GM12801 (cell line): ENCODE results near the gene SCGB1C1.

ENCODE experiments used
- TF ChIP-seq, protein P1 (sequence below): IDR thresholded peaks from one replicate; pipeline ENCODE4 v1.5.1; 2011; ENCODE audit warnings: control low read depth; ENCODE audit not compliant: insufficient read length; ENCODE audit errors: extremely low read depth

The SCGB1C1 gene

GRCh38 chr11:223026-223789, 30.3 kb downstream of the SCGB1C1 start:
- TF ChIP-seq, protein P1, sequence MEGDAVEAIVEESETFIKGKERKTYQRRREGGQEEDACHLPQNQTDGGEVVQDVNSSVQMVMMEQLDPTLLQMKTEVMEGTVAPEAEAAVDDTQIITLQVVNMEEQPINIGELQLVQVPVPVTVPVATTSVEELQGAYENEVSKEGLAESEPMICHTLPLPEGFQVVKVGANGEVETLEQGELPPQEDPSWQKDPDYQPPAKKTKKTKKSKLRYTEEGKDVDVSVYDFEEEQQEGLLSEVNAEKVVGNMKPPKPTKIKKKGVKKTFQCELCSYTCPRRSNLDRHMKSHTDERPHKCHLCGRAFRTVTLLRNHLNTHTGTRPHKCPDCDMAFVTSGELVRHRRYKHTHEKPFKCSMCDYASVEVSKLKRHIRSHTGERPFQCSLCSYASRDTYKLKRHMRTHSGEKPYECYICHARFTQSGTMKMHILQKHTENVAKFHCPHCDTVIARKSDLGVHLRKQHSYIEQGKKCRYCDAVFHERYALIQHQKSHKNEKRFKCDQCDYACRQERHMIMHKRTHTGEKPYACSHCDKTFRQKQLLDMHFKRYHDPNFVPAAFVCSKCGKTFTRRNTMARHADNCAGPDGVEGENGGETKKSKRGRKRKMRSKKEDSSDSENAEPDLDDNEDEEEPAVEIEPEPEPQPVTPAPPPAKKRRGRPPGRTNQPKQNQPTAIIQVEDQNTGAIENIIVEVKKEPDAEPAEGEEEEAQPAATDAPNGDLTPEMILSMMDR = no peak

- TF ChIP-seq, protein P1 = no peak
Measured at GRCh38 chr11:223884-224283, 31.0 kb downstream of the SCGB1C1 start.

DNA sequence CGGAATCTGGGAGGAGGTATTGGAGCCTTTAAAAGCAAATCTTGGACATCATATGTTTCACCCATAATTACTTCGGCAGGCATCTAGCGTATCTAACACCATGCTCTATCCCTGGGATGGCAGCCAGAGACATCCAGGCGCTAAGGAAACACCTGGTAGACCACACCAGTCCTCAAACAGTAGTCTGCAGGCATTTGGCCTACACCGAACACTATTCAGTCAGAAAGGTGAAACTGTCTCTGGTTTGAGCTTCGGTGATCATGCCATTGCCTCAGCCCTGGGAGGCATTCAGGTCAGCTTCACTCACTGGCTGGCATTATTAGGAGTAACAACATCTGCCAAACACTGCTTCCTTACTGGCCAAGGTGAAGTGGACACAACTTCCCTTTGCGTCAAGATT, 31.5 kb downstream of the SCGB1C1 start:
- TF ChIP-seq, protein P1 = no peak

- TF ChIP-seq, protein P1 = no peak
Measured at GRCh38 chr11:225734-226453, 33.0 kb downstream of the SCGB1C1 start.

- TF ChIP-seq, protein P1 = no peak
Measured at GRCh38 chr11:227824-228379, 35.0 kb downstream of the SCGB1C1 start.

DNA sequence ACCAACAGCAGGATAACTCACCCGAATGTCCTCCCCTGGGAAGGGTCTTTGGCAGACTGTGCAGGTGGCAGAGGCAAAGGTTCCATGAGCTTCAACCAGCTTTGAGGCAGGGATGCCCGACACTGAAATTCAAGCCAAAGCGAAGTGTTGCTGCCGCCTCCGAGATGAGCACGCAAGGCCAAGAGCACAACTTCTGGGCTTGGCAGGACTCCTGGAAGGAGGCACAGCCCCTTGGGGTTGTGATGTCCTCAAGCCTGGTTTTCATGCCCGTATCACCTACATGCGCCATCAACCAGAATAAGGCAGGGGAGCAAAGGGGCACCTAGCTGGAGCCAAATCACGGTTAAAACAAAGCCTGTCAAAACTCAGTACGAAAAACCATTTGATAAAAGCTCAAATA, 37.6 kb downstream of the SCGB1C1 start:
- TF ChIP-seq, protein P1 = no peak

GRCh38 chr11:232783-233565, 40.1 kb downstream of the SCGB1C1 start:
- TF ChIP-seq, protein P1 = no peak
